ENCODE measurements around the gene CFAP53.
"Not testable (repeated sequence)": the region's sequence is repeated elsewhere in the genome, so short reads cannot be mapped to it uniquely, and the experiment has no call there.

CFAP53 gene, protein sequence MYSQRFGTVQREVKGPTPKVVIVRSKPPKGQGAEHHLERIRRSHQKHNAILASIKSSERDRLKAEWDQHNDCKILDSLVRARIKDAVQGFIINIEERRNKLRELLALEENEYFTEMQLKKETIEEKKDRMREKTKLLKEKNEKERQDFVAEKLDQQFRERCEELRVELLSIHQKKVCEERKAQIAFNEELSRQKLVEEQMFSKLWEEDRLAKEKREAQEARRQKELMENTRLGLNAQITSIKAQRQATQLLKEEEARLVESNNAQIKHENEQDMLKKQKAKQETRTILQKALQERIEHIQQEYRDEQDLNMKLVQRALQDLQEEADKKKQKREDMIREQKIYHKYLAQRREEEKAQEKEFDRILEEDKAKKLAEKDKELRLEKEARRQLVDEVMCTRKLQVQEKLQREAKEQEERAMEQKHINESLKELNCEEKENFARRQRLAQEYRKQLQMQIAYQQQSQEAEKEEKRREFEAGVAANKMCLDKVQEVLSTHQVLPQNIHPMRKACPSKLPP

DNA sequence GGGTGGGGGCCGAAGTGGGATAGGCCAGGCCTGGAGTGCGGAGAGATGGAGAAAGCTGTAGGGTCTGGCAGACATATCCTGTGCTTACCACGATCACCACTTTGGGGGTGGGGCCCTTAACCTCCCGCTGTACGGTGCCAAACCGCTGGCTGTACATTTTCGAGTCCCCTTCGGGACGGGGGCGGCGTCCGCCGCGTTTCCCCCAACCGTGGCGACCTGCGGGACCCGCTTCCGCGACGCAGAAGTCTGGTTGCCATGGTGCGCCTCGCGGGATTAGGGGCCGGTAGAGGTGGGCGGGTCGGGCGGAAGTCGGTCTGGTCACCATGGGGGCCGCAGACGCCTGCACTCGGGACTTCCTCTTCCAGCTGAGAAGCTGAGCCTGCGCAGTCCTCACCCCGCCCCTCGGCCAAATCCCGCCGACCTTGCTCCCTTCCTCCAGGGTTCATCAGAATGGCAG is at the start of gene CFAP53:
Gene CFAP53 (minus strand): TSS at position 248 of the 457 bp plus-strand sequence. CDS start 91 bp downstream, at position 157.
- in situ Hi-C loops (cut with MboI; ENCODE audit: low sequenced_read_pairs), result no loop called here

DNA sequence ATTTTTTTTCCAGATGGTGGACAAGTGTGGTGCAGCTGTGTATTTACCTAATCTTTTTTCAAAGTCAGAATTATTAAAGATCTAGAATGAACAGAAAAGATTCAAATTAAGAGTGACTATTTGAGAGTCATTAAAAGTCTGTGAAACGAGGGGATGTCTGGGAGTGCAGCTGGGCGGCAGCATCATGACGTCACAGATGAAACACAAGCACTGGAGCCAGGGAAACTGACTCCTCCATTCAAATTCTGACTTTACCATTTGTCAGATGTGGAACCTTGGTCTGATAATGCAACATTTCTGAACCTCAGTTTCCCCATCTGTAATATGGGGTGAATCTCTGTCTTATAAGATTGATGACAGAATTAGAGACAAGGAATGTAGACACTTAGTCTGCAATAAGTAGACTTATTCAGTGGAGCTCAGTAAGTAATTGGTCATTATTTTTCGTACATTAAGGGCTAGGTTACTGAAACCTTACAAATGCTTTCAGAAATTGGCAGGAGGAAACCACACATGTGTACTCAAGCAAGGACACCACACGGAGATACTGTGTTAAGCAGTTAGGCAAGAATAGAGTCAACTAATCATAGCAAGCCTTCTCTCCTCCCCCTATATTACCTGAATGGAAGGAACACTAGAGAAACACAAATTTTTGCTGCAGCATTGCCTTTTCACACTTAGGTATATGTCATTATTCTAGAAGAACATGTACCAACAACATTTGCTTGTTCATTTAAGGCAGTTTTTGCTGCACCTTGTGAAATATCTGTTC is 49.0 kb upstream of the CFAP53 start:
- in situ Hi-C loops (cut with MboI; ENCODE audit: low sequenced_read_pairs), result no loop called here

DNA sequence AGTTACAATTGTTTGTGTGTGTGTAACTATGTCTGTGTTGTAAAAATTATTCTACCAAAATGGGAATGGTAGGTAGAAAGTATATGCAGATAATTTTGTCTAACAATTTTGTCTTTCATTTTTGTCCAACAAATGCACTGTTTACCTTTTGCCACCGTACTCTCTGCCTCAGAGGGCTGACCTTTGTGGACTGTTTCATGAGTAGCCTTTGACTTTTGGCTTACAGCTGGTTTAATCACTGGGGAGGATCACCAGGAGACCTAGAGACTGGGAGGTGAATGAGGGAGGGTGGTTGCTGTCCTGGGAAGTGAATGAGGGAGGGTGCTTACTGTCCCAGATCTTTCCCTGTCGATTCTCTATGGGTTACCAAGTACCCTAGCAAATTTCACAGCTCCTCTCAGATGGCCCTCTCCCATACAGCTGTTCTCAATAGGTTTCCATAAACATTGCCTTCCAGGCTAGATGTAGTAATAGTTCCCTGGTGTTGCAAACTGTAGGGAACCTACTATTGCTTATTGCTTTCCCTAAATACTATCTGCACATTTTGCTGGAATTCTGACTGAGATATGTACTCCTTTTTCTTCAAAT is 47.7 kb upstream of the CFAP53 start:
- in situ Hi-C loops (cut with MboI; ENCODE audit: low sequenced_read_pairs), result no loop called here

DNA sequence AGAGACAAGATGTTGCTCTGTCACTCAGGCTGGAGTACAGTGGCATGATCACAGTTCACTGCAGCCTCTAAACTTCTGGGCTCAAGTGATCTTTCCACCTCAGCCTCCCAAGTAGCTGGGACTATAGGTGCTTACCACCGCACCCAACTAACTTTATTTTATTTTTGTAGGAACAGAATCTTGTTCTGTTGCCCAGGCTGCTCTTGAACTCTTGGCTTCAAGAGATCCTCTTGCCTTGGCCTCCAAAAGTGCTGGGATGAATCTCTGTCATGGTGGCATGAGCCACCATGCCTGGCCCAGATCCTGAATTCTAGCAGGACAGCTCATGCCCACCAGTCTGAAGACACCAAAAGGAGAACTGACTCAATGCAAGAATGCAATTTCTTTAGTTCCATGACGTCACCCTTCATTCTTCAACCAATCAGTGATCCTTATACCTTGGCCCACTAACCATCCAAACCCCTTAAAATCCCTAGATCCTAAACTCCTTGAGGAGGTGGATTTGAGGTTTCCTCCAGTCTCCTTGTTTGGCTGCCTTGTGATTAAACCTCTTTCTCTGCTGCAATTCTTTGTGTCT is 46.8 kb upstream of the CFAP53 start:
- in situ Hi-C loops (cut with MboI; ENCODE audit: low sequenced_read_pairs), result no loop called here

DNA sequence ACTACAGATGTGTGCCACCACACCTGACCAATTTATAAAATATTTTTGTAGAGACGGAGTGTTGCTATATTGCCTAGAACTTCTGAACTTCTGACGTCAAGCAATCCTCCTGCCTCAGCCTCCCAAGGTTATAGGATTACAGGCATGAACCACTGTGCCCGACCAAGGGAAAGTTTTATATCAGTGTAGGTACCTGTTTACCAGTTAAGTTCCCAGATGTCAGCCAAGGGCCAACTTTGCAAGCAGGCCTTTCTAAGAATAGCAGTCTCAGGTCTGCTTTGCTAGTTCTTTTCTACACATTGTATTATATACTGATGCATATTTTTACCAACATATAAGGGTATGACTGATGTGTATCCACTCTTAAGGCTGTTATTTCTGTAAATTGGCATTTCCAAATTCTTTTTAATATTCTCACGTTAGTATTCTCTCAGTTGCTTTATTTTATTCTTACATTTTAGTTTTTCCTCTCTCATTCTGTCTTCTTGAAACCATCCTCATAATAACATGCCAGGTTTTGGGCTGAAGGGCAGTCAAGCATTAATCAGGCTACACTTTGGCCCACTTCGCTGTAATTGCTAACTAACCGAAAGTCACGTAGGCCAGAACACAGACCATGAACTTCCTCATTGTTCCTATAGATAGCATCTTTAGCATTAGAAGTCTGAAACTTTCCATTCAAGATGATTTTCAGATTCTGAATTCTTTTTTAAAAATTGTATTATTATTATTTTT is 46.2 kb upstream of the CFAP53 start:
- in situ Hi-C loops (cut with MboI; ENCODE audit: low sequenced_read_pairs), result no loop called here

DNA sequence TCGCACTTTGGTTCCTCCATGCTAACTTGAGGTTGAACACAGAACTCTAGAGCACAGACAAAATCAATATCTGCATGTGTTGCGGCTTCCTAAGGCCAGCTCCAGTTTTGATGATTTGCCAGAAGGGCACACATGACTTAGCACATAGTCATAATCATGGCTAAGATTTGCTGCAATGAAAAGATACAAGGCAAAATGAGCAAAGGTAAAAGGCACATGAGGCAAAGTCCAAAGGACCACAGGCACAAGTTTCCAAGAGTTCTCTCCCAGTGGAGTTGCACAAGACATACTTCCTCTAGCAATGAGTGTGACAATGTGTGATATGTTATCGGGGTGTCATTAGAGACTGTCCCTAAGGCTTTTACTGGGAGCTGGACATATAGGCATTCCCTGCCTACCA is 45.4 kb upstream of the CFAP53 start:
- in situ Hi-C loops (cut with MboI; ENCODE audit: low sequenced_read_pairs), result no loop called here

DNA sequence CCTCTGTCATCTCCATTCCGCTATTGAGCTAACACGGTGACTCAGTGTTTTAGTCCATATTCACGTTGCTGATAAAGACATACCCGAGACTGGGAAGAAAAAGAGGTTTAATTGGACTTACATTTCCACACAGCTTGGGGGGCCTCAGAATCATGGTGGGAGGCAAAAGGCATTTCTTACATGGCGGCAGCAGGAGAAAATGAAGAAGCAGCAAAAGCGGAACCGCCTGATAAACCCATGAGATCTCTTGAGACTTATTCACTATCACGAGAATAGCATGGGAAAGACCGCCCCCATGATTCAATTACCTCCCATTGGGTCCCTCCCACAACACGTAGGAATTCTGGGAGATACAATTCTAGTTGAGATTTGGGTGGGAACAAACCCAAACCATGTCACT is 43.8 kb upstream of the CFAP53 start:
- in situ Hi-C loops (cut with MboI; ENCODE audit: low sequenced_read_pairs), result no loop called here

DNA sequence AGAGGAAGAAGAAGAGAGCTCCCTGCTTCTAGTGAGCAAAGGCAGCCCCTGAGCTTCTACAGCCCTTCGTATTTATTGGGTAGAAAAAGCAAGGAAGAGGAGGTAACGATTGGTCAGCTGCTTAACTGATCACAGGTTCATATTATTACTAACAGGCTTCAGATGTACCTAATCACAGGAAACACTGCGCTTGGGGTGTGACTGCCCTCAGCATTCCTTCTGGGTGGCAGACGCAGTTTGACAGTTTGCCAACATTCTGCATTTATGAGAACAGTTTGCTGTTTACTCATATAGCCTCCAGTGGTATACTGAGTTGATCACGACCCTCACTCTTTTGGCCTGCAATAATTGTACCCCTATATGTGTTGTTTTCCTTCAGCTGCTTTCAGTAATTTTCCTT is 42.6 kb upstream of the CFAP53 start:
- in situ Hi-C loops (cut with MboI; ENCODE audit: low sequenced_read_pairs), result not testable (repeated sequence)

DNA sequence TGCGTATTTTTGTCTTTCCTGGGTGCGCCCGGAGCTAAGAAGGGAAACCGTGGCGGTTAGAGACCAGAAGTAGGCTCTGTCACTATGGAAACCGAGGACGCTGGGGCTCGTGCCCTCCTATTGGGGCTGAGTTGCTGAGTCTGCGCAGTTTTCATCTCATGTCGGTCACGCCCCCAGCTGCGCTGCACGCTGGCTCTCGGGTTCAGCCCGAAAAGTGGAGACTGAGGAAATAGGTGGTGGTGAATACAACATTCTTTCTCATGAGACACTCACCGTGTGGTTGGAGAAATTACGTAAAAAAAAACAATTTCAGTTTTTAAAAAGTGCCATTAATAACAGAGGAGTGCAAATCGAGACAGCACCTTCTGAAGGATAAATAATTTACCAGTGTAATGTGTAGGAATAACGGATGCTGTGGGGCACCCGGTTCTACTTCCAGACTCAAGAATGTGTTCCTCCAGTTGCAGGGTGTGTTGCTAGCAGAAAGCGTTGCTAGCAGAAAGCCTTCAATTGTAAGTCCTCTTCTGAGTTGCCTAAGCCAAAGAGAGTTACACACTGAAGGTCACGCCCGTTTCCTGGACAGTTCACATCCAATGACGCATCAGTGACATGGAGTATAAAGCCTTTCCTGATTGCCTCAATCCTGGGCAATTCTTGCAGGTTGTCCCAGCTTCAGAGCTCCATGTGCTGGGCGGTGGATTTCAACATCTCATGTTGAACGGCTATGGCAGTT is 41.6 kb upstream of the CFAP53 start:
- in situ Hi-C loops (cut with MboI; ENCODE audit: low sequenced_read_pairs), result no loop called here

DNA sequence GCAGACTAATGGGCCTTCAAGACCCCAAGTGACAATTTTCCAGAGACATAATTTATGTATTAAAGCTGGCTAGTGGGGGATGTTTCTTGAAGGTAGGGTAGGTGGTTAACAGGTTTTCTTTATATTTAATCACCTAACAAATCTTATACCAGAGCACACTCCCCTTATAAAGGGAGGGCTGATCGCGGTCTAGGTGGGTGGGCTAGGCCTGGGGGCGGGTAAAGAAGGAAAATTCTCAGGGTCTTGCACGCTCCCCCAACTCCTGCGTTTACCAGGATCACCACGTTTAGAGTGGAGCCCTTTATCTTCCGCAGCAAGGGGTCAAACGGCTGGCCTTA is 41.1 kb upstream of the CFAP53 start:
- in situ Hi-C loops (cut with MboI; ENCODE audit: low sequenced_read_pairs), result no loop called here

DNA sequence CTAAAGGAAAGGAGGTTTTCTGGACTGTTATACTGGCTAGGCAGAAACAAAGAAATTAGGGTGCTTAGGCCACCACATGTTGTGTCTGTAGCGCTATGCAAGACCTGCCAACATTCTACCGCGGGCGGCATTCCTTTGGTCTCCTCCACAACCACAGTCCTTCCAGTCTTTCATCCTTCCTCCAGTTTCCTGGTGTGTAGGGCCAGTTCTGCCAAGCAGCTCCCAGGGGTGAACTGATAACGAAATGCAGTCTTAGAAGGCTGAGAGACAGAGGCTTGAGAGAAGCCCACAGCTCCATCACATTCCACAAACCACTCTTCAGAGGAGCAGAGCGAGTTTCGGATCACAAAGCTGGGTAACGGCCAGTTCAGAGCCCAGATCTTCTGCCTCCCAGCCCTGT is 40.6 kb upstream of the CFAP53 start:
- in situ Hi-C loops (cut with MboI; ENCODE audit: low sequenced_read_pairs), result no loop called here

DNA sequence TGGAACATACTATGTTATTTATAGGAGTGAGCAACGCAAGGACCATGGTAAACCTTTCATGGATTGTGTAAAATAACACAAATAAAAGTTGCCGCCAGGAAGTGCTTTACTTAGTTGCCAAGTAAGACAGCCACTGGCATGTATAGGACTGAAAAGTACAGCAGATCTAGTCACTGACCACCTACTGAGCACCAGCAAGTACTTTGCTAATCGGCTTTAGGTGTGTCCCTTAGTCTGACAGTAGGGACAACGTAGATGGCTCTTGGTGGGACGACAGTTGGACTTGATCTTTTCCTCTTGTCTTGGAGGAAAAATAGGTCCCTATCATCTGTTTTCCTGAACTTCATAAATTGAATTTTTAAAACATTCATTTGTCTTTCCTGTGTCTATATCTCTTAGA is 34.8 kb upstream of the CFAP53 start:
- in situ Hi-C loops (cut with MboI; ENCODE audit: low sequenced_read_pairs), result no loop called here

DNA sequence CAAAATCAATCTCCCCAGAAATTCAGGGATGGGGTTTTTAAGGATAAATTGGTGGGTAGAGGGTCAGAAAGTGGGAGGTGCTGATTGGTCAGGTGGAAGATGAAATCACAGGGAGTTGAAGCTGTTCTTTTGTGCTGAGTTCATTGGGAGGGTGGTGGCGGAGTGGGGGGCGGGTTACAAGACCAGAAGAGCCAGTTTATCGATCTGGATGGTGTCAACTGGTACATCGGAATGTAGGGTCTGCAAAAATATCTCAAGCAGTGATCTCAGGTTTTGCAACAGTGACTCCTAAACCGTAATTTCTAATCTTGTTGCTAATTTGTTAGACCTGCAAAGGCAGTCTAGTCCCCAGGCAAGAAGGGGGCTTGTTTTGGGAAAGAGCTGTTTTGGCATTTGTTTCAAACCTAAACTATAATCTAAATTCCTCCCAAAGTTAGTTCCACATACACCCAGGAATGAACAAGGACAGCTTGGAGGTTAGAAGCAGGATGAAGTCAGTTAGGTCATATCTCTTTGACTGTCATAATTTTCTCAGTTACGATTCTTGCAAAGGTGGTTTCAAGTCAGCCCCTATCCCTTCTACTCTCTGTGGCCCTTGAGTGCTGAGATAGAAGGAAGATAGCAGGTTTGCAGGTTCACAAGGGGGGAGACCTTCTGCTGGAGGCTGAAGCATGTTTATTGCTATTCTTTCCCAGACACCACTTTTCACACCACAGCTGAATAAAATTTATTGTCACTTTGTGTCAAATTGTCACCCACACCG is 33.5 kb upstream of the CFAP53 start:
- in situ Hi-C loops (cut with MboI; ENCODE audit: low sequenced_read_pairs), result no loop called here

DNA sequence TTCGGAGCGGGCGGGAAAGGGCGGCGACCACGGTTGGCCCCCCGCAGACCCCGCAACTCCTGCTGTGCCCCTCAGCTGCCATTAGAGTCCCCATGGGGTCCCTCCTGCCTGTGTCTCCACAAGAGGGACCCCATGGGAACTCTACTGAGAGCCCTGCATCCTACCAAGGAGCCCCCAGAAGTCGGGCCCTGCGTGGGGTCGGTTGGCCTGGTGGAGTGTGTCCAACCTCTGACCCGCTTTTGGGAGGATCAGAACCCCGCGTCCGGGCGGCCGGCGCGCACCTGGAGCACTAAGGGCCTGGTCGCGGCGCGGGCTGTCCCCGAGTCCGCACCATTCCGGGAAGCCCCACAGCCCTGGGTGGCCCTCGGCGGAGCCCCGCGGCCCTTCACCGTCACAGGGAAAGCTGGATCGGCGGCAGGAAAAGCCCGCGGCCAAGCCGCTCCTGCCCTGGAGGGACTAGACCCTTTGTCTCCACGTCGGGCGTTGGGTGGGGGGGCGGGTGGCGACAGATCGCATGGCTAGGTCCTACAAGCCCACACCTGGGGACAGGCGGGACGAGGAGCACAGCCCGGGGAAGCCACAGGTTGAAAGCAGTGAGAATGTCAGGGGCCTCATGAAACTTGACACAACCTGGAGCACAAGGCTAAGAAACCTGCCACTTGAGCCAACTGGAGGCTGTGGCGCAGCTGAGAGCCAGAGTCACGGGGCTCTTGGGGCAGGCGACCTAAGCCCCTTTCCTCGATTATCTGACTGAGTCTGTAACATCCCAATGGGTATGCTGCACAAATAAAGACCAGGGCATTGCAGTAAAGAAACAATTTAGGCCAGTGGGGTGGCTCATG is 32.4 kb upstream of the CFAP53 start:
- in situ Hi-C loops (cut with MboI; ENCODE audit: low sequenced_read_pairs), result no loop called here

DNA sequence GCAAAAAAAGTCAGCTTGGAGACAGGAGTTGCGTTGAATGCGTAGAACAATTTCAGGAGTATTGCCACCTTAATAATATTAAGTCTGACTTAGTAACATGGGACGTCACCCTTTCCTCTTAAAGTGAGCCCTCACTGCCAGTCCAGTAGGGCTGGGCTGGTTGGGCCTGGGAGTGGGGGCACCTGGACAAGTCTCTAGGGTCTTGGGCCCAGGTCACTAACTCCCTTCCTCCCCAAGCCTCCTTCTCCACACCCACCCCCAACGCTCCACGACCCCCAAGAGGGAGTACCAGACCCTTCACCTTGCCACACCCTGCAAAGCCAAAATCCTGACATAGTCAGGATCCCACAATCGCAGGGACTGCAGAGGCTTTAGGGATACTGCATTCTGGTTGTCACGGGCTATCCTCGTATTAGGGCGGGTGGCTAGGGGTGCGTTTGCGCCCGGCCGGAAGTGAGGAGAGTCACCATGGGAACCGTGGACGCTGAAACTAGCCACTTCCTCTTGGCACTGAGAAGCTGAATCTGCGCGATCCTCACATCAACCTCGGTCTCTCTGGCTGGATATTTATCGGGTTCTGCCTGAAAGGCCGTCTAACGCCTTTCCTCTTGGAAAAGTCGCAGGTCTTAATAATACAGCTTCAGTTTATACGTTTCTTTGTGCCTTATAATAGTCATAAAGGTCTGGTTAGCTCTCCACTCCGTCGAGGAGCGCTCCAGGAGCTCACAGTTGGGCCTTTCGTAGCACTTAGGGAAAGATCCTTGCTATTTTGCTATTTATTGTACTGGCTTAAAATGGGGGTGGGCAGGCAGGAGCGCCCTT is 31.5 kb upstream of the CFAP53 start:
- in situ Hi-C loops (cut with MboI; ENCODE audit: low sequenced_read_pairs), result no loop called here

DNA sequence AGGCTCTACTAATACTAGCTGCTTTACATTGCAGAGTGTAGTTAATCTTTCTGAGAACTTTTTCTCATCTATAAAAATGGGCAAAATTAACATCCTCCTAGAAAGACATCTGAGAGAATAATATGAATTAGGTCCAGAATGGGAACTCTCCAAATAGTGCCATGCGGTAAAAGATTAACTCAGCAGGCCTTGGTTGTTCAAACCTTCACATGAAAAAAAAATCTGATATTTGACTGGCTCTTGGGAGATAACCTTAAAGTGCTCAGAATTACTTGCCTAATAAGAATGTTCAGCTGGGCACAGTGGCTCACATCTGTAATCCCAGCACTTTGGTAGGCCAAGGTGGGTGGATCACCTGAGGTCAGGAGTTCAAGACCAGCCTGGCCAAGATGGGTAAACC is 26.7 kb upstream of the CFAP53 start:
- in situ Hi-C loops (cut with MboI; ENCODE audit: low sequenced_read_pairs), result no loop called here

DNA sequence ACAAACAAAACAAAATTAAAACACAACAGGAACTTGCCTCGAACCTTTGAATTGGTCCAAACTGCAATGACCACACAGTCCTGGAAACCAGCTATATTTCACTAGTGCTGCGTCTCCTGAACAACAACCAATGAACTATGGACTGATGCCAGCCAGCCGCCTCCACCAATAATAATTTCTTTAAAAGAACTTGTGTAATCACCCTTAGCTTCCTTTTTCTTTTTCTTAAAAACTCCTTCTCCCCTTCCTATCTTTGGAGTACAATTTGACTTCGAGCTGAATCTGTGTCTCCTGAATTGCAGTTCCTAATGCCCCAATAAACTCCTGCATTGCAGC is 22.8 kb upstream of the CFAP53 start:
- in situ Hi-C loops (cut with MboI; ENCODE audit: low sequenced_read_pairs), result no loop called here

Data from HL-60/S4 treated with phorbol 12-myristate 13-acetate at 8.2 ng/mL for 4 days and 3 days (cell line).